ENCODE measurements around the gene EFCAB9. TPM values are rescaled to one million over a fixed set of nuclear protein-coding genes. Genes with fewer than 3 reads are reported as not detected.

EFCAB9 gene
- total RNA-seq, 1 experiment from 2014 or later, result not detected

GRCh38 chr5:172172912-172173563 is 20.9 kb upstream of the EFCAB9 start:
- Histone ChIP-seq H4K20me1 (ENCODE audit: insufficient read depth) (no peaks in the 10 kb centered on the region), H3K4me2 (ENCODE audit: low read length) (peak overlapping the region; percentile 72), H3K9me3 (ENCODE audit: control insufficient read depth in 1 of 2, insufficient read depth in 1 of 2, low read depth in 1 of 2, low read length in 2 of 2) (no peaks in the 10 kb centered on the region), H3K79me2 (ENCODE audit: insufficient read depth, low read length) (peaks cover 22% of the 10 kb centered on the region), H3K9me2 (ENCODE audit: insufficient read depth) (no peaks in the 10 kb centered on the region), H3K27me3 (ENCODE audit: insufficient read depth, low read length) (no peaks in the 10 kb centered on the region), H3K4me3 (replicated peaks in 1 of 2; ENCODE audit: low read depth in 1 of 2, low read length in 2 of 2) (no peak overlapping the region), H3K4me1 (ENCODE audit: control insufficient read depth in 1 of 2, insufficient read depth in 2 of 2, low read length in 2 of 2) (peaks cover 25 to 42% of the 10 kb centered on the region in 2 experiments), H2AFZ (ENCODE audit: low read depth, low read length, poor library complexity, severe bottlenecking) (no peak overlapping the region), H3K36me3 (ENCODE audit: control insufficient read depth in 1 of 2, insufficient read depth in 2 of 2, low read length in 2 of 2) (no peaks in the 10 kb centered on the region), H3K27ac (ENCODE audit: low read depth, low read length) (no peak overlapping the region), H3K9ac (ENCODE audit: low read length) (no peak overlapping the region)
- BruUV-seq (replicated peaks), result no TSS peak
- TF ChIP-seq JUND (IDR thresholded peaks at IDR 0.05), result no peak
- no peak for TF ChIP-seq POLR2AphosphoS5 (IDR thresholded peaks at IDR 0.05; ENCODE audit: low read depth, low read length)
- TF ChIP-seq TCF7L2 (IDR thresholded peaks at IDR 0.05; ENCODE audit: borderline replicate concordance, extremely low read depth, insufficient read depth, insufficient read length), result no peak
- no peak for TF ChIP-seq EZH2phosphoT487 (IDR thresholded peaks at IDR 0.05; ENCODE audit: borderline replicate concordance)
- ATAC-seq (no peak), DNase-seq (ENCODE audit: low read depth, low spot score) (no peak)
- POLR2A ChIA-PET, result no interaction called here
- CTCF ChIA-PET, result no interaction called here
- intact Hi-C loops (cut with micrococcal nuclease), result no loop called here
- RAD21 ChIA-PET (ENCODE audit: low non-redundant PET in 1 of 2, low total read pairs in 2 of 2, uncharacterized antibody in 2 of 2, unreplicated experiment in 2 of 2), result interaction anchor here in 1 of 2 experiments (0.7 kb wide), 1 partner anchor 11 kb away, joined by 3 read pairs; no protein-coding TSS in a partner anchor

- TF ChIP-seq YY1 (IDR thresholded peaks at IDR 0.05; ENCODE audit: extremely low read depth, insufficient replicate concordance, low read depth, low read length), result no peak
- no peak for TF ChIP-seq ZNF274 (IDR thresholded peaks at IDR 0.05; ENCODE audit: low read depth, low read length)
- ChIA-PET POLR2A (no interaction called here), CTCF (no interaction called here), RAD21 (ENCODE audit: low non-redundant PET in 1 of 2, low total read pairs in 2 of 2, uncharacterized antibody in 2 of 2, unreplicated experiment in 2 of 2) (interaction anchor here in 1 of 2 experiments (0.7 kb wide), 1 partner anchor 11 kb away, joined by 3 read pairs; no protein-coding TSS in a partner anchor)
- no peak overlapping the region for H3K9ac ChIP-seq (ENCODE audit: low read length)
- peak overlapping the region; percentile 13; the same call in 1 of the 2 replicates for H3K27ac ChIP-seq (ENCODE audit: low read depth, low read length)
- no peaks in the 10 kb centered on the region for H4K20me1 ChIP-seq (ENCODE audit: insufficient read depth)
- ATAC-seq (no peak; the same call in 1 of the 2 replicates), DNase-seq (ENCODE audit: low read depth, low spot score) (no peak)
- H3K9me3 ChIP-seq (ENCODE audit: control insufficient read depth in 1 of 2, insufficient read depth in 1 of 2, low read depth in 1 of 2, low read length in 2 of 2), result no peaks in the 10 kb centered on the region
- H3K9me2 ChIP-seq (ENCODE audit: insufficient read depth), result no peaks in the 10 kb centered on the region
- H3K79me2 ChIP-seq (ENCODE audit: insufficient read depth, low read length), result peaks cover 22% of the 10 kb centered on the region
- peak overlapping the region in 1 of 2 experiments; percentile 50; a peak in 2 of 4 replicates for H3K4me3 ChIP-seq (replicated peaks in 1 of 2; ENCODE audit: low read depth in 1 of 2, low read length in 2 of 2)
- H3K4me1 ChIP-seq (ENCODE audit: control insufficient read depth in 1 of 2, insufficient read depth in 2 of 2, low read length in 2 of 2), result peaks cover 25 to 42% of the 10 kb centered on the region in 2 experiments
- intact Hi-C loops (cut with micrococcal nuclease), result loop anchor here (1.0 kb wide), 1 partner anchor 14 kb away; no protein-coding TSS in a partner anchor
- no TSS peak for BruUV-seq (replicated peaks)
- H3K4me2 ChIP-seq (ENCODE audit: low read length), result peak overlapping the region; percentile 72
- no peaks in the 10 kb centered on the region for H3K36me3 ChIP-seq (ENCODE audit: control insufficient read depth in 1 of 2, insufficient read depth in 2 of 2, low read length in 2 of 2)
- no peak overlapping the region for H2AFZ ChIP-seq (ENCODE audit: low read depth, low read length, poor library complexity, severe bottlenecking)
- no peaks in the 10 kb centered on the region for H3K27me3 ChIP-seq (ENCODE audit: insufficient read depth, low read length)
These were observed 20.3 kb upstream of the EFCAB9 start for GRCh38 chr5:172173564-172174153.
